Skin of body (tissue), 2 donors: ENCODE measurements around the gene RAPSN. TPM values are rescaled to one million over a fixed set of nuclear protein-coding genes. Genes with fewer than 3 reads are reported as not detected.

Experiments
- DNase-seq: peaks from one replicate; lab custom pipeline; 2025; lab: John Stamatoyannopoulos, UW
- total RNA-seq: library from RNA; depleted of rRNA; stranded (reverse); fragments of >200 nt; gene quantifications from one replicate; pipeline ENCODE4 v1.2.3, GENCODE V29; 2014

RAPSN gene
- total RNA-seq, 1 donor from 2014 or later: 2.5 TPM

- no peak for DNase-seq
Observed at GRCh38 chr11:47434011-47434786, 14.7 kb downstream of the RAPSN start.

GRCh38 chr11:47433157-47433556, 15.8 kb downstream of the RAPSN start:
- no peak for DNase-seq

- DNase-seq: no peak
Observed at GRCh38 chr11:47431356-47432083, 17.4 kb downstream of the RAPSN start.

GRCh38 chr11:47430524-47430923, 18.4 kb downstream of the RAPSN start:
- no peak for DNase-seq

GRCh38 chr11:47426062-47426956, 22.6 kb downstream of the RAPSN start, which contains the start of gene PSMC3:
PSMC3 (minus strand) TSS chr11:47426439; CDS start chr11:47426279, 160 bp downstream.
- peak; percentile 94 for DNase-seq

- no peak for DNase-seq
Observed at GRCh38 chr11:47425611-47426010, 23.3 kb downstream of the RAPSN start.

GRCh38 chr11:47418454-47419259, 30.3 kb downstream of the RAPSN start:
- DNase-seq: no peak

GRCh38 chr11:47417712-47418111, 31.2 kb downstream of the RAPSN start:
- DNase-seq: no peak

GRCh38 chr11:47415949-47416472, 32.9 kb downstream of the RAPSN start:
- peak; percentile 48 for DNase-seq

- DNase-seq: no peak
Observed at GRCh38 chr11:47415091-47415854, 33.7 kb downstream of the RAPSN start.

GRCh38 chr11:47414685-47415070, 34.3 kb downstream of the RAPSN start:
- no peak for DNase-seq

GRCh38 chr11:47413908-47414684, 34.8 kb downstream of the RAPSN start:
- no peak for DNase-seq

- DNase-seq: no peak
Observed at GRCh38 chr11:47413351-47413750, 35.6 kb downstream of the RAPSN start.

GRCh38 chr11:47411884-47412746, 36.8 kb downstream of the RAPSN start:
- DNase-seq: no peak

GRCh38 chr11:47410370-47411264, 38.3 kb downstream of the RAPSN start:
- no peak for DNase-seq

- no peak for DNase-seq
Observed at GRCh38 chr11:47409440-47410369, 39.2 kb downstream of the RAPSN start.
